Femur (tissue), 1 donor: Measurements from ENCODE around the gene EPHA2.

ENCODE experiments used
- DNase-seq: peaks from one replicate; pipeline ENCODE4 v3.0.0-alpha.2; 2017

Gene EPHA2

DNA sequence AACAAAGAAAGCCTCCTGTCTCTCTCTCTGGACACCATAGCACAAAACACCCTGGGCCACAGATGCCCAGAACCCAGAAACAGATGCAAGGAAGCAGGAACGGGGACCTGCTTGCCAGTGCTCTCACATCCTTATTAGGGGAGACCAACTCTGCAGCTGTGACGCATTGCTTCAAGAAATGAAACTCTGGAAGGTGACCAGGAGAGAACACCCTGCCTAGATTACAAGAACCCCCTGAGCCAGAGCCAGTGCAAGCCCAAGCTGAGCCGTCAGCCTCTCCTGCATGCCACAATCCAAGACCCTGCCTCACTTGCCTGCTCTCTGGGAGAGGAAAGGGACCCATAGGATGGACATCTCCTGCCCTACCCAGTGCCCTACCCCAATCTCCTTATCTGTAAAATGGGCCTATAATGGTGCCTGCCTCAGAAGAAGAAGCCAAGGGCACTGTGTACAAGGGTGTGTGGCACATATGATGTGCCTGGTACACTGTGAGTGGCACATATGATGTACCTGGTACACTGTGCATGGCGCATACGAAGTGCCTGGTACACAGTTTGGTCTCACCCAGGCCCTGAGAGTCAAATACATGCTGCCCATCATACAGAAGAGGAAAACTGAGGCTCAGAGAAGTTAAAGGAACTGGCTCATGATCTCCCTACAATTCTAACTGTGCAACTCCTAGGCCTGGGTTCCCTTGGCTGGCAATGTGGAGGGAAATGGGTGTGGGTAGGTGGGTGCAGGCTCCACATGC is 65.6 kb downstream of the EPHA2 start:
- no peak for DNase-seq

DNA sequence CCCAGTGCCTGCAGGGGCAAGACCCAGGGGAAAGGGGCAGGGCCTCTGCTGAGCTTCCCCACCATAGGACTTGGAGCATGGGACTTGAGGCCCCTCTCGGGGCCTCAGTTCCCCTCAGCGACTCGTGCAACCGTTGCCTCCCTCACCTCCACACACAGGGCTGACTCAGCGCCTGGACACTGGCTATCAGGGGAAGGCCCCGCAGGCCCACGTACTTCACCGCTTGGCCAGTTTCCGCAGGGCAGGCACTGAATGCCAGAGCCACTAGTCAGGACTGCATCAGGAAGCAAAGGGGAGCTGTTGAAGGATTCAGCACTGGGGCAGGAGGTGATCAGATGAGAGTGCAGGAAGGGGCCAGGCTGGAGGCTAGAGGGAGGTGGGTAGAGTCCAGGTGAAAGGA is 66.9 kb downstream of the EPHA2 start:
- DNase-seq, result no peak

DNA sequence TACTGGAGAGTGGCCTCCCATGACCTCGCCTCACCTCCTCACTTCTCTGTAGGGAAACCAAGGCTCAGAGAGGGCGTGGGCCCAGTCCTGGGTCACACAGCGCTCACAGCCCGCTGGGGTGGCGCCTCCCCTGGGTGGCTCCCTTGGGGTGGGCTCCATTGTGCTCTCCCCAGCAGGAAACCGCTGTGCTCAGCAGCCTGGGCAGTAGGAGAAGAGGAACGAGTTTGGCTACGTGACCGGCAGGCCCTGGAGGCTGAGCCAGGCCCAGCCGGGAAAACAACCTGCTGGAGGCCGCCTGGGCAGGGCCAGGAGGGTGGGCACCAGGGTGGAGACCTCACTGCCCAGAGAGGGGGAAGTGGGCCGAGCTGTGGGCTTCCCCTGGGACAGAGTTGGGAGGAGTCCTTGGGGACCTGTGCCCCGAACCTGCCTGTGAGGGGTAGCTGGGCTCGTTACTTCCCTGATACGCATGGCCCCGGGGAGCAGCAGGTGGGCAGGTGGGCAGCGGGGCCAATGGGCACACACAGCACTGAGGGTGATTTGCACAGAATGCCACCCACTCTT is 67.4 kb downstream of the EPHA2 start:
- no peak for DNase-seq

DNA sequence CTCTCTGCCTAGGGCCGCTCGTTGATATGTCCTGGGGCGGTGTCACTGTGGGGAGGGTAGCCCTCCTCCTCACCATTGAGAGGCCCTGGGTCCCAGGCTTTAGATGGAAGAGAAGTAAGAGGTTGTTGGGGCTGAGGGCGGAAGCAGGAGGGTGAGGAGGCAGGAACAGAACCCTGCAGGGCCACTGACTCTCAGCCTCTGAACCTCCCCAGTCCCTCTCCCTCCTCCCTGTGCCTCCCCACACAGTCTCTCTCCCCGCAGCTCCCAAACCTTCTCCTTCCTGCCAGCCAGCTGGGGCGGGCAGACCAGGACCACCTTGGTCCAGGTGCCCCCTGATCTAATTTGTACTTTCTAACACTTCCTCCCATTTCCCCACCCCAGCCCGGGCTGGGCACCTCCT is 68.1 kb downstream of the EPHA2 start:
- DNase-seq, result no peak

DNA sequence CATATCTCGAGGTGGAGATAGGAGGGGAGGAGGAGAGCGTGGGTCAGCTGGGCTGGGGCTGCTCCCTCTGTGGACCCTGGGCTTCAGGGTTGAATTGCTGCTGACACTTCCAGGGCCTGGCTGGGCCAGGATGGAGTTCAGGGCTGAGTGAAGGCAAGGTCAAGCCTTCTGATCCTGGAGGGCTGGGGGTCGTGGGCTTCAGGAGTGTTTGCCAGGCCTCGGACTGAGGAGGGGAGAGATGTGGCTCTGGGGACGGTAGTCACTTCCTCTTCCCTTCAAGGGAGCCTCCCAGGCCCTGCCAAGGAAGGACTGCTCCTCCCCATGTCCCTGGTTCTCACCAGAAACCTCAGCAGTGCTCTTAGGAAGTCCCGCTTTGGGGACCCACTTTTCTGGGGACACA is 70.3 kb downstream of the EPHA2 start:
- no peak for DNase-seq

DNA sequence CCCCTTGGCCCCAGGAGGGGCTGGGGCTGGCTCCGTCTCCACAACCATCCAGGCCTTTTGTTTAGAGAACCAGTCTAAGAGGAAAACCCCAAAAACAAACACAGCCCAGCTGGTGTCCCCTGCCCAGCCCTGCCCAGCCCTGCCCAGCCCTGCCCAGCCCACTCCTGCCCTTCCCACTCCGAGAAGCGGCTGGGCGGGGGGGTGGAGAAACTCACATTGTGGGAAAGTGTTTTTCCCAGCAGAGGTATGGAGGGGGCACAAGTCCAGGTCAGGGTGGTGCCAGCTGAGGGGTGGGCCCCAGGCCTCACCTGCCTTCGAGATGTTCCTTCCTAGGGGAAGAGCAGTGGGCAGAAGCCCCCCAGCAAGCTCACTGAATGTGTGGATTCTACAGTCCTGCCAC is 72.4 kb downstream of the EPHA2 start:
- DNase-seq, result no peak

DNA sequence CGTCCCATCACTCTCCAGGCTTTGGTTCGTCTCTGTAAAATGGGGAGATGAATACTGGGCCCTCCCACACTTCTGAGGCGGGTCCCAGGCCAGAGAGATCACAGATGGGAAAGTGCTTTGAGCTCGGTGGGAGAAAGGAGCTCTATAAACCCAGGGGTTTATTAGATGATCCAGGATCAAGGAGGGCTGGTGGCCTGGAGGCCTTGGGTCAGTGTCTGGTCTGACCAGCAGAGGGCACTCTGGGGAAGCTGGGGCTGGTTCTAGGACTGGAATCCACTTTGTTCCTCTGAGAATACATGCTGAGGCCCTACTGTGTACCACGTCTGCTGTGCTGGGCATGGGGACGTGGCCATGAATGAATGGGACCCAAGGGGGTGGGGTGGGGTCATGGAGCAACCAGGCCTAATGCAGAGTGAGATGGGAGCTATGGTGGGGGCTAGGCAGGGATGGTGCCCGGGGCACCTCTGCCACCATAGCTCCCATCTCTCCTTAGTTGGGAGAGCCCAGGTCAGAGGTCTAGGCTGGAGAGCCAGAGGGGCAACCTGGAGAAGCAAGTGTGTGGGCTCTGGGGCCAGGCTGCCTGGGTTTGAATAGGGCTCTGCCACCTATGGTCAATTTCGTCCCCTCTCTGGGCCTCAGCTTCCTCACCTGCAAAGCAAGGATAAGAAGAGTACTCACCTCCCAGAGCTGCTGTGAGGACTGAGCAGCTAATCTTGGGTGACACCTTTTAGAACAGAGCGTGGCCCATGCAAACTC is 73.4 kb downstream of the EPHA2 start:
- DNase-seq, result peak; percentile 69

DNA sequence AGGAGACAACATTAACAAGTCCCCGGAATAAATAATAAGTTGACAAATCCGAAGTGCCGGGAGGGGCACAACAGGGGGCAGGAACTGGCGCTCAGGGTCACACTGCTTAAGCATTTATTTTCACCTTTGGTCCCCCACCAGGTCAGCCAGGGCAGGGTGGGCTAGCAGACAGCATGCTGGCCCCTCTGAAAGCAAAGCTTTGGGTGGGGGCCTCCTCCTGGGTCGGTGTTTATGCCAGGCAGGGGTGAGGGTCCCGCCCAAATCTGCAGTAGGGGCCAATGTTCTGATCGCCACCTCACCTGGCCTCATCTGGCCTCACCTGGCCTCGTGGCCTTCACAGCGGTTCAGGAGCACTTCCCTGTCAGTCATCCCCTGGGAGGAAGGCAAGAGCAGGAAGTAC is 74.2 kb downstream of the EPHA2 start:
- no peak for DNase-seq

DNA sequence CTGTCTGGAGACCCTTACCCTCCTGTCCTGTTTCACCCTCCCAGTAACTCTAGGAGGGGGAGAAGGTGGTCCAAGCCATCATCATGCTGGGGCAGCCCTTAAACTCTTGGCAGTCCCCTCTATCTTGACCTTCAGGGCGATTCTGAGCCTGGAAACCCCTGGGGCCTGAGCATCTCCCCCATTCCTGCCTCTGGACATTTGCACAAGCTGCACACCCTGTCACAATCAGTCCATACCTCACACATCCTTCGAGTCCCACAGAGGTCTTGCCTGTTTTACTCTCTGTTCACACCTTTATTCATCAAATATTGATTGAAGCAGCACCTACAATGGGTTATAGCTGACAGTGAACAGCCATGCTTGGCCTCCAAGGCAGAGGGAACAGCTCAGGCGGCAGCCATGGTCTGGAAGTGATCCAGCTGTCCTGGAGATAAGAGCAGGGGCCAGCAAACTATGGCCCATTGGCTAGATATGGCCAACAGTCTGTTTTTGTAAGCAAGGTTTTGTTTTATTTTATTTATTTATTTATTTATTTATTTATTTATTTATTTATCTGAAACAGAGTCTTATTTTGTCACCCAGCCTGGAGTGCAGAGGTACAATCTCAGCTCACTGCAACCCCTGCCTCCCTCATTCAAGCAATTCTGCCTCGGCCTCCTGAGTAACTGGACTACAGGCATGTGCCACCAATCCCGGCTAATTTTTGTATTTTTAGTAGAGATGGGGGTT is 75.3 kb downstream of the EPHA2 start:
- no peak for DNase-seq

DNA sequence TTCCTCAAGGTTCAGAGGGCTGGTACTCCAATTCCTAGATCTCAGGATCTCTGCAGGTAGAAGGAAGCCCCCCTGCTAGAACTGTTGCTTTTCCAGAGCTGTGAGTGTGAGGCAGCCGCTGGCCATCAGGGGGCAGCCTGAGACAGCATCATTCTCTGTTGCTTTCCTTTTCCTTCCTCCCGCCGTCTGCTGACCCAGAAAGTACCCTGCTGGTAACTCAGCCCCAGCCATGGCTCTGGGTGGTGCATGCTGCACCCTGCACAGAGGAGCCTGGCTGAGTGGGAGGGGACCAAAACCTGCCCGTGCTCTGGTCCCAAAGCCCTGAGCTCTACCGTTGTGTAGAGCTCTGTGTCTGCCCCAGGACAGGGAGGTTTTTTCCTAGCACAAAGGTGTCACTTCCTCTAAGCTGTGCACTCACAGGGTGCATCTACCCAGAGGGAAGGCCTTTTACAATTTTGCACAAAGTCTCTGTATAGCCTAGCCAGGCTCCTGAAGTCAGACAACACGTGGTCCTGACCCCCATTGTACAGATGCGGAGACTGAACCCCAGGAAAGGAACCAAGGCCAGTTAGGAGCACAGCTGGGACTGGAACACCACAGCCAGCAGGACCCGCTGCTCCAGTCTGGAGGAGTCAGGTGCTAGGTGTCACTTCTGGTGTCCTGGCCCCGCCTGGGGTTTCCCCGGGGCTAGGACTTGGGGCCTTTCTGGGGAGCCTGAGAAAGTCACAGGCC is 76.8 kb downstream of the EPHA2 start:
- peak; percentile 88 for DNase-seq

DNA sequence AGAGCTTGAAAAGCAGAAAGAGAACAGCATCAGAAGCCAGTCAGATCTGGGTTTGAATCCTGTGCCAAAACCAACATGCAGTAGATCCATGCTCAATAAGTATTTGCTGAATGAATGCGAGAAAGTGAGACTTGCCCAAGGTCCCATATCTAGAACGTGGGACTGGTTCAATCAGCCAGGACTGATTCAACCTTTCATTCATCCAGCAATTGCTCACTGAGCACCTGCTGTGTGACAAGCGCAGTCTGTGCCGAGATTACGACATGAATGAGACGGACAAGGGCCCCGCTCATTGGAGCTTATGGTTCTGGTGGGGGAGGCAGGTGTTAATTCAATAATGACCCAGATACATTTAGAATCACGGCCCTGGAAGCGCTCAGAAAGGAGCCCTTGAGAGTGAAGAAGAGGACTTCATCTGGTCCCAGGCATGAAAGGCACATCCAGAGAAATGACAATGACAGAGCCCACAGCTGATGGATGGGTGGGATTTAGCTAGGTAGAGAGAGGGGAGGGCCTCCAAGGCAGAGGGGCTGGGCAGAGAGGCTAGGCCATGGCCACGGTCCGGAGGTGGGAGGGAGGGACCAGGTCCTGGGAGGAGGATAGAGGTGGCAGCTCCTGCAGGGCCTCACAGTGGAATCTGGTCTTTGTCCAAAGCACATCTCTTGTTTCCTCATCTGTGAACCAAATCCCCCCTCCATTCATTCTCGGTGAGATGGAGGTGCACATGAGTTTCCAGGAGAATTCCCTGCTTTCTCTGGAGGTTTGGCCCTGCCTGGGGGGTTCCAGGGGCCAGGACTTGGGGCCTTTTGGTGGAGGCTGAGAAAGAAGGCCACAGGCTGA is 78.2 kb downstream of the EPHA2 start:
- no peak for DNase-seq

DNA sequence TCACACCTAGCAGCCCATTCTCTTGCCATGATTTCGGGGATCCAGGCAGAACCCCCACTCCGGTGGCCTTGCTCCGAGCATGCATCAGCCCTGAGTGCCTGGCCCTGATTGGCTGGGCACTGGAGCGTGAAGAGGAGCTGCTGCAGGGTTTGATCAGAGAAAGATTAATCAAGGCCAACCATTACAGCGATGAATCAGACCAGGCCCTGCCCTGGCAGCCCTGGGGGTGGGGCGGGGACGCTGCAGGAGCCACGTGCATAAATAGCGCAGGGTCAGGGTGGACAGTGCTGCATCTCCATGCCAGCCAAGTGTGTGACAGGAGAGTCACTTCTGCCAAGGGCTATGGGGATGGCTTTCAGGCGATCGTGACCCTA is 79.0 kb downstream of the EPHA2 start:
- no peak for DNase-seq

DNA sequence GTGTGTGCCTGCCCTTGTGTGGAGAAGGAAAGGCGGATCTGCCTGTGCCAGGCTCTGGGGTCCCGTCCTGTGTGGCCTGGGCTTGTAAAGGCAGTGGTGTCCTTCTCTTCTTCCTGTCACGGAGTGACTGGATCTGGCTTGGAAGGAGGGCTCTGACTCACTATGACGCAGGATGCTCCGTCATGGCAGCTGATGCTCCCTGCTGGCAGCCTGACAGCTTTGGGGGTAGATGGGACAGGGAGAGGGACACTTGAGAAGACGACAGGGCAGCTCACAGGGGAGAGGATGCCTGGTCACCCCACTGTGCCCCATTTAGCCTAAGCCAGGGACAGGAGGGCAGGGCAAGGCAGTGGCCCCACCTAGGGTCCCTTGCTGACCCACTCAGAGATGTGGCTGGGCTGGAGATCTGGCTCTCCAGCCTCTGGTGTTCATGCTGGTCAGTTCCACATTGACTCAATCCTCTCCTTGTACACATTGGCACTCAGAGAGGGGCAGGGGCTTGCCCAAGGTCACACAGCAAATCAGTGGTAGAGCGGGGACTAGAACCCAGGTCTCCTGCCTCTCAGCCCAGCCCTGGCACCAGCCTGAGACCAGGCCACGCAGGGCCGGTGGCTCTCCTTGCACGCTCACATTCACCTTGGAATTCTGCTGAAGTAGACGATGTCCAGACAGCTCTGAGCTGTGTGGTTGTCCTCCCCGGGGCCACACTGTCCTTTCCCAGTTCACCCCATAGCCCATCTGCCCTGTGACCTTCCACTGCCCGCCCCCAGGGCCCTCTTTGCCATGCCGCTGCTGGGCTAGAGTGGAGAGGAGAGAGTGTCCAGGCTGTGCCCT is 79.6 kb downstream of the EPHA2 start:
- no peak for DNase-seq

DNA sequence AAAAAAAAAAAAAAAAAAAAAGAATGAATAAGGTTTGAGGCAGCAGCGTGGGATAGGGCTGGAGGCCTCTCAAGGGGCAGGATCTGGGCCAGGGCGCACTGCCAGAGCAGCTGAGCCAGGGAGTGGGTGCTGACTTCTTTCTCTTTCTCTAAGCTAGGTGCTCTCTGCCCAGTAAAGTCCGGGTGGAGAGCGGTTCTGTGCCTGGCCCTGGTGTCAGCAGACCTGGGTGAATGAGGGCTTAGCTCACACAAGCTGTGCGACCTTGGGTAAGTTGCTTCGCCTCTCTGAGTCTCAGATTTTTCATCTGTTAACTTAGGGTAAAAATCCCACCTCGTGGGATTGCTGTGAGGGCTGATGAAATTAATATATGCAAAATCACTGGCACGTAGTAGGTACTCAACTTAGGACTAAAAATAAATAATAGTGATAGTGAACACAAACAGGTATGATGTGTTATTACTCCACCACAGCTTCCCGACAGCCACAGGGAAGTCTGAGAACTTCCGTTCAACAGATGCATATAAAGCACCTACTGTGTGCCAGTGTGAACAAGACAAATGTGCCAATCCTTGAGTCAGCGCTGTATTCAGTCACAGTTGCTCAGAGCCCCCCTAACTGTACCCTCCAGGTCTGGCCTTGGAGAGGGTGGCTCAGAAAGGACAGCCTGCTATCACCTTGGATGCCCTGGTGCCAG is 80.4 kb downstream of the EPHA2 start:
- no peak for DNase-seq
